Spleen (tissue), 7 donors: ENCODE data around the gene DGKB.

Experiments used
- CTCF ChIP-seq, 11 experiments: fragments of 200-600 bp in 7 of 11; fragments of 450-650 bp in 4 of 11; sonication (generic) in 4 of 11; IDR thresholded peaks in 8 of 11; conservative IDR thresholded peaks in 3 of 11; 1 replicate in 7 of 11; 2 replicates in 4 of 11; pipeline versions ENCODE4 v1.4.0 to v1.8.0; 2016 to 2021; ENCODE audit warnings: antibody characterized with exemption in 11 of 11, inconsistent platforms in 4 of 11, mild to moderate bottlenecking in 1 of 11
- POLR2A ChIP-seq, 3 donors: fragments of 450-650 bp; IDR thresholded peaks; one replicate each; pipeline ENCODE4 v1.5.1; 2017; ENCODE audit warnings: antibody characterized with exemption in 3 of 3, mild to moderate bottlenecking in 1 of 3
- POLR2AphosphoS5 ChIP-seq, 3 donors: sonication (generic); formaldehyde crosslinking; IDR thresholded peaks; one replicate each; pipeline ENCODE4 v1.5.1; 2017; ENCODE audit warnings: antibody characterized with exemption in 3 of 3
- donor health status: DM: no; HTN: no; CAD: no; lungs with moderate emphysema.
- donor health status: DM: no; HTN: no; CAD: no.
- donor health status: DM: no; HTN: no; CAD: no.

- TF ChIP-seq POLR2A (IDR thresholded peaks at IDR 0.05) = no peak
- no peak for TF ChIP-seq CTCF (IDR thresholded peaks at IDR 0.05 in 8 of 11, conservative IDR thresholded peaks at IDR 0.05 in 3 of 11)
- TF ChIP-seq POLR2AphosphoS5 (IDR thresholded peaks at IDR 0.05) = no peak
Measured at GRCh38 chr7:14828053-14828452, 74.5 kb downstream of the DGKB start.
